Skeletal muscle satellite cell (primary cell): ENCODE measurements around the gene DYDC2.

Source experiments
- H3K27me3 ChIP-seq: 2 replicates; pipeline ENCODE4 v1.7.0; 2013; ENCODE audit warnings: low read length; ENCODE audit not compliant: control insufficient read depth, insufficient read depth
- H3K36me3 ChIP-seq: 2 replicates; pipeline ENCODE4 v1.7.0; 2013; ENCODE audit warnings: mild to moderate bottlenecking, control low read depth, low read length; ENCODE audit not compliant: insufficient read depth
- H3K4me1 ChIP-seq: 2 replicates; pipeline ENCODE4 v1.7.0; 2013; ENCODE audit warnings: low read length; ENCODE audit not compliant: control insufficient read depth, insufficient read depth
- H3K4me2 ChIP-seq: 2 replicates; pipeline ENCODE4 v1.7.0; 2013; ENCODE audit warnings: mild to moderate bottlenecking, low read length
- H3K4me3 ChIP-seq: 2 replicates; pipeline ENCODE4 v1.7.0; 2013; ENCODE audit warnings: low read length
- H3K9ac ChIP-seq: 2 replicates; pipeline ENCODE4 v1.7.0; 2013; ENCODE audit warnings: mild to moderate bottlenecking, low read depth, low read length, moderate library complexity
- H3K9me3 ChIP-seq: replicated peaks from 2 replicates; pipeline ENCODE4 v1.7.0; 2013; ENCODE audit warnings: mild to moderate bottlenecking, control low read depth, low read length

Gene DYDC2

DNA sequence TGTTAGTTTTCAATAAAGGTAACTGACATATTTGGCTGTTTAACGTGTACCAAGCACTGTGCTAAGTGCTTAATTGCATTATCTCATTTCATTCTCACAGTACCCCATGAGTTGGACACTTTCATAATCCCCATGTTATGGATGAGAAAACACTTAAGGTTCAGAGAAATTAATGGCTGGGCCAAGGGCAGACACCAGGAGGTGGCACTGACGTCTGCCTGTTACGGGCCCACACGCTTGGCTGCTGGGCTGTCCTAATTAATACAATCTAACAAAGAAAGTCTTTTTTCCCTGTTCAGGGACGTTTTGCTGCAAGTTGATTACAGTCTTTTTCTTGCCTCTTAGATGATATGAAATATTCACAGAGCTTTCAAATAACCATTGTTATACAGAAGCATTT, 16.1 kb downstream of the DYDC2 start:
- no peak overlapping the region for H3K9ac ChIP-seq
- H3K4me3 ChIP-seq, result no peak overlapping the region
- no peaks in the 10 kb centered on the region for H3K9me3 ChIP-seq
- H3K27me3 ChIP-seq, result peaks cover 6% of the 10 kb centered on the region
- H3K36me3 ChIP-seq, result no peaks in the 10 kb centered on the region
- no peaks in the 10 kb centered on the region for H3K4me1 ChIP-seq
- H3K4me2 ChIP-seq, result no peak overlapping the region

DNA sequence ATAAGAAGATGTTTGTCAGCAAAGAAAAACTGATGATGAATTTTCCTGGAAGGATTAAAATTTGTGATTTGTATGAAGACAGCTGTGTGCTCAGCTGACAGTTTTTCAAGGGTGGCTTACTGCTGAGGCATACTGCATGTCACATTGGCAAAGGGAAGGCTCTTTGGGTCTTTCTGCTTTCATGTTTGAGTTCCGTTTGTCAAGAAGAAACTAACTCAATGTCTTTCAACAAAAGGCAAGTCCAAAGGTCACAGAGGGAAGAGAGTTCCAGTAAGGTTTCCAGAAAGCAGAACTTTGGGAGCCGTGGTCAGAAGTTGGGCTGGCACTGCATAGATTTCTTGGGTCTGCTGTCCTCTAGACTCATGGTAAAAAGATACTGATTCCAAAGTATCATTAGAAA, 16.9 kb downstream of the DYDC2 start:
- Histone ChIP-seq H3K4me1 (no peaks in the 10 kb centered on the region), H3K36me3 (no peaks in the 10 kb centered on the region), H3K9ac (no peak overlapping the region), H3K27me3 (peaks cover 6% of the 10 kb centered on the region), H3K9me3 (no peaks in the 10 kb centered on the region), H3K4me2 (no peak overlapping the region), H3K4me3 (no peak overlapping the region)

- Histone ChIP-seq H3K4me3 (no peak overlapping the region), H3K4me1 (no peaks in the 10 kb centered on the region), H3K27me3 (no peaks in the 10 kb centered on the region), H3K36me3 (no peaks in the 10 kb centered on the region), H3K9ac (no peak overlapping the region), H3K4me2 (no peak overlapping the region), H3K9me3 (no peaks in the 10 kb centered on the region)
These were observed 23.1 kb downstream of the DYDC2 start for GRCh38 chr10:80379701-80380100.

- no peaks in the 10 kb centered on the region for H3K27me3 ChIP-seq
- H3K4me3 ChIP-seq, result no peak overlapping the region
- no peak overlapping the region for H3K4me2 ChIP-seq
- H3K36me3 ChIP-seq, result no peaks in the 10 kb centered on the region
- H3K9me3 ChIP-seq, result no peaks in the 10 kb centered on the region
- no peaks in the 10 kb centered on the region for H3K4me1 ChIP-seq
- no peak overlapping the region for H3K9ac ChIP-seq
These were observed 23.6 kb downstream of the DYDC2 start for GRCh38 chr10:80380185-80380584.

DNA sequence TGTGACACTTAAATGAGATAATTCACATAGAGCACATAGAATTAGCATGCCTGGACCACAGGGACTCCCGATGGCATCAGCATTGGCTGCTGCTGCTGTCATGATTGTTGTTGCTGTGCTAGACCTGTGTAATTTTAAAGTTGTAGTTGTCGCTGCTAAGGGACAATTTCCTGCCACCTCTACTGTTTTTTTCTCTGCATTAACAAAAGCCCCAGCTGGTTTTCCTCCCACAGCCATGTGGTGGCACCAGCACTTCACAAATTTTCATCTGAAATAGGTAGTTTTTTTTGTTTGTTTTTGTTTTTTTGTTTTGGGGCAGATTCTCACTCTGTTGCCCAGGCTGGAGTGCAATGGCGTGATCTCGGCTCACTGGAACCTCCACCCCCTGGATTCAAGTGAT, 26.4 kb downstream of the DYDC2 start:
- H3K36me3 ChIP-seq, result no peaks in the 10 kb centered on the region
- H3K4me3 ChIP-seq, result no peak overlapping the region
- no peak overlapping the region for H3K9ac ChIP-seq
- H3K27me3 ChIP-seq, result no peaks in the 10 kb centered on the region
- H3K4me1 ChIP-seq, result no peaks in the 10 kb centered on the region
- H3K4me2 ChIP-seq, result no peak overlapping the region
- no peaks in the 10 kb centered on the region for H3K9me3 ChIP-seq

DNA sequence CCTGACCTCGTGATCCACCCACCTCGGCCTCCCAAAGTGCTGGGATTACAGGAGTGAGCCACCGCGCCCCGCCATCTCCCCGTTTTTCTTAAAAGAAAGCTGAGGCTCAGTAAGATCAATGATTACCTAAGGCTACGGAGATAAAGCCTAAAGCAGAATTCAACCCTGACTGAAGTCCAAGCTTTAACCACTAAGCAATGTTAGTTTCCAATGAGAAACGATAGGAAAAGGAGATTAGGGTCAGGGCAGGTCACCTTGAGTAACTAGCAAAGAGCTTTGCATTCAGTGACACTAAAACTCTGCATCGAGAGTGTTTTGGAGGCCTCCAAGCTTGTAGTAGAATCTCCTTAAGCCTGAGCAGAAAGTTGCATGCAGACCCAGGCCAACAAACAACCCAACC, 34.2 kb downstream of the DYDC2 start:
- Histone ChIP-seq H3K9ac (no peak overlapping the region), H3K4me2 (no peak overlapping the region), H3K36me3 (no peaks in the 10 kb centered on the region), H3K9me3 (no peaks in the 10 kb centered on the region), H3K27me3 (no peaks in the 10 kb centered on the region), H3K4me3 (no peak overlapping the region), H3K4me1 (no peaks in the 10 kb centered on the region)

DNA sequence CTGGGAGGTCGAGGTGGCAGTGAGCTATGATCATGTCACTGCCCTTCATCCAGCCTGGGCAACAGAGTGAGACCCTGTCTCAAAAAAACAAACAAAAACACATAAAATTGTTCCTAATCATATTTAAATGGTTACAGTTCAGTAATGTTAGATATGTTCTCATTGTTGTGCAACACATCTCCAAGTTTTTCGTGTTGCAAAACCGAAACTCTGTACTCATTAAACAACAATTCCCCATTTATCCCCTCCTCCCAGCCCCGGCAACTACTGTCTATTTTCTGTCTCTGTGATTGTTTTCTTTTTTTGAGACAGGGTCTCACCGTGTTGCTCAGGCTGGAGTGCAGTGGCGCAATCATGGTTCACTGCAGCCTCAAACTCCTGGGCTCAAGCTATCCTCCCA, 35.7 kb downstream of the DYDC2 start:
- no peaks in the 10 kb centered on the region for H3K36me3 ChIP-seq
- H3K4me3 ChIP-seq, result no peak overlapping the region
- H3K9me3 ChIP-seq, result no peaks in the 10 kb centered on the region
- H3K4me1 ChIP-seq, result no peaks in the 10 kb centered on the region
- H3K9ac ChIP-seq, result no peak overlapping the region
- H3K4me2 ChIP-seq, result no peak overlapping the region
- H3K27me3 ChIP-seq, result no peaks in the 10 kb centered on the region

GRCh38 chr10:80394358-80394916, 37.9 kb downstream of the DYDC2 start:
- Histone ChIP-seq H3K4me3 (no peak overlapping the region), H3K9me3 (no peaks in the 10 kb centered on the region), H3K4me2 (no peak overlapping the region), H3K36me3 (no peaks in the 10 kb centered on the region), H3K27me3 (no peaks in the 10 kb centered on the region), H3K9ac (no peak overlapping the region), H3K4me1 (no peaks in the 10 kb centered on the region)

DNA sequence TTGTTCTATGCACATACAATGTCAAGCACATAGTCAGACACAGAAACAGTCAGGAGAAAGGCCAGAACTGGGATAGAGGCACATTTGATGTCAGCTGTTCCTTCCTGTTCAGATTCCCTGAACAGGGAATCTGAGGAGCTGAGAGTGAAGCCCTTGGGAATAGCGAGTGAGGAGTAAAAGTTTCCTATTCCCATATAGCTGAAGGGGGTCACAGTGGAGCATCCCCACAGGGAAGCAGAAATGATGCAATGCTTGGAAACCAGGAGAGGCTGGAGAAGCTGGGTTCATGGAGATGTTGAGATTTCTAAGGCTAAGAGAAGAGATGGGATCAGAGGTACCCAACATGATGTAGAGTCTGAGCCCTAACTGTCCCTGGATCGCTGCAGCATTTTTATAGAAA, 40.4 kb downstream of the DYDC2 start:
- no peaks in the 10 kb centered on the region for H3K4me1 ChIP-seq
- H3K9ac ChIP-seq, result no peak overlapping the region
- no peak overlapping the region for H3K4me2 ChIP-seq
- no peaks in the 10 kb centered on the region for H3K27me3 ChIP-seq
- no peaks in the 10 kb centered on the region for H3K9me3 ChIP-seq
- H3K4me3 ChIP-seq, result no peak overlapping the region
- H3K36me3 ChIP-seq, result no peaks in the 10 kb centered on the region

DNA sequence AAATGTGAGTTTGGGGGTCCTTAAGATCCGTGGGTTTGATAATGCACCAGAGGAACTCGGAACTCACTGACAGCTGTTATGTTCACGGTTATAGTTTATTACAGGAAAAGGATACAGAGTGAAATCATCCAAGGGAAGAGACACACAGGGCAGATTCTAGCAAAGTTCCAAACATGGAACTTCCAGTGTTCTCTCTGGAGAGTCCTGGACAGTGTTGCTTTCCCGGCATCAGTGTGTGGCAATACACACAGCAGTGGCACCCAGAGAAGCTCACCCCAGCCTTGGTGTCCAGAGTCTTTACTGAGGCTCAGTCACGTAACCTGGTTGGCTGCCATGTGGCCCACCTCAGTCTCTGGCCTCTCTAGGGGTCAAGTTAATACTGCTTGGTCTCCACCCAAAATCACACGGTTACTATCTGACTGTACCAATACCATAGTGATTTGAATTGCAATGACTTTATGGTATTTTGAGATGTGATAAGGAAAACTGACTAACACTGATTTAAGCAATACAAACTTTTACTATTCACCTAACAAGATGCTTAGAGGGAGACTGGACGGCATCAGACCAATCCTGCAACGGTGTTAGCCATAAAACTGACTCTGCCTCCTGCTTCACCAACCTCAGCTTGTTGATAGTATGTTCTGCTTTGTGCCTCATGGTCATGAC, 43.7 kb downstream of the DYDC2 start:
- H3K4me2 ChIP-seq, result no peak overlapping the region

GRCh38 chr10:80405035-80405434, 48.5 kb downstream of the DYDC2 start:
- peaks cover 38% of the 10 kb centered on the region for H3K27me3 ChIP-seq
- H3K4me1 ChIP-seq, result peaks cover 6% of the 10 kb centered on the region

More for the DNA sequence above, 43.7 kb downstream of the DYDC2 start:
- no peaks in the 10 kb centered on the region for H3K36me3 ChIP-seq
- H3K4me1 ChIP-seq, result no peaks in the 10 kb centered on the region
- no peak overlapping the region for H3K9ac ChIP-seq
- no peak overlapping the region for H3K4me3 ChIP-seq
- no peaks in the 10 kb centered on the region for H3K27me3 ChIP-seq
- no peaks in the 10 kb centered on the region for H3K9me3 ChIP-seq

DNA sequence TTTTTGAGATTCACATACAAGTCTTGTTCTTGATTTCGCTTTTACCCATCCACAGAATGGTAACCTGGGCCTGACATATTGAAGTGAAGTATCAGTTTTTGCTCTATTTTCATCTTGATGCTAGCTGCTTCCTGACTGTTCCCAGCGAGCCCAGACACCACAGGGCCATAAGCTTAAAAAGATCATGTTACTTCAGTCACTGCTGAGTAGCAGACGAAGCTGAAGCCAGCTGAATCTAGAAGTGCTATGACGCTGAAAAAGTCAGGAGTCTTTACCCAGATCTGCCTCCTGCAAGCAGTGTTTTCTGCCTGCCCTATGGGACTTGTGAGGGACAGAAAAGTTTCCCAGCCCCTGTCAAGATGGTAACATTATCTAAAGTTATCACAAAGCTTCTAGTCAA, 49.0 kb downstream of the DYDC2 start:
- no peaks in the 10 kb centered on the region for H3K9me3 ChIP-seq
- H3K36me3 ChIP-seq, result no peaks in the 10 kb centered on the region
- H3K4me1 ChIP-seq, result peaks cover 6% of the 10 kb centered on the region
- H3K9ac ChIP-seq, result no peak overlapping the region
- H3K27me3 ChIP-seq, result peaks cover 44% of the 10 kb centered on the region
- no peak overlapping the region for H3K4me2 ChIP-seq
- no peak overlapping the region for H3K4me3 ChIP-seq

More at GRCh38 chr10:80405035-80405434, 48.5 kb downstream of the DYDC2 start:
- no peak overlapping the region for H3K9ac ChIP-seq
- H3K4me2 ChIP-seq, result no peak overlapping the region
- no peaks in the 10 kb centered on the region for H3K9me3 ChIP-seq
- no peaks in the 10 kb centered on the region for H3K36me3 ChIP-seq
- no peak overlapping the region for H3K4me3 ChIP-seq
